Spleen (tissue), 7 donors: ENCODE measurements around the gene TMEM14A.
"Not testable (repeated sequence)": the region's sequence is repeated elsewhere in the genome, so short reads cannot be mapped to it uniquely, and the experiment has no call there.

Experiments used
- CTCF ChIP-seq, 11 experiments: fragments of 200-600 bp in 7 of 11; fragments of 450-650 bp in 4 of 11; sonication (generic) in 4 of 11; IDR thresholded peaks in 8 of 11; conservative IDR thresholded peaks in 3 of 11; 1 replicate in 7 of 11; 2 replicates in 4 of 11; pipeline versions ENCODE4 v1.4.0 to v1.8.0; 2016 to 2021; ENCODE audit warnings: antibody characterized with exemption in 11 of 11, inconsistent platforms in 4 of 11, mild to moderate bottlenecking in 1 of 11
- POLR2A ChIP-seq, 3 donors: fragments of 450-650 bp; IDR thresholded peaks; one replicate each; pipeline ENCODE4 v1.5.1; 2017; ENCODE audit warnings: antibody characterized with exemption in 3 of 3, mild to moderate bottlenecking in 1 of 3
- POLR2AphosphoS5 ChIP-seq, 3 donors: sonication (generic); formaldehyde crosslinking; IDR thresholded peaks; one replicate each; pipeline ENCODE4 v1.5.1; 2017; ENCODE audit warnings: antibody characterized with exemption in 3 of 3
- donor health status: DM: no; HTN: no; CAD: no; lungs with moderate emphysema.
- donor health status: DM: no; HTN: no; CAD: no.
- donor health status: DM: no; HTN: no; CAD: no.

GRCh38 chr6:52676631-52677030 is 5.7 kb downstream of the TMEM14A start:
- not testable (repeated sequence) for TF ChIP-seq CTCF (IDR thresholded peaks at IDR 0.05 in 8 of 11, conservative IDR thresholded peaks at IDR 0.05 in 3 of 11); POLR2A (IDR thresholded peaks at IDR 0.05); POLR2AphosphoS5 (IDR thresholded peaks at IDR 0.05)
